NCI-H2107 treated with DMSO at 0.1 percent for 48 hours (cell line): ENCODE measurements around the gene MAP4K1.
"Not testable (repeated sequence)": the region's sequence is repeated elsewhere in the genome, so short reads cannot be mapped to it uniquely, and the experiment has no call there.

Experiments used
- DNase-seq: peaks from one replicate; lab custom pipeline; 2025; ENCODE audit not compliant: unreplicated experiment; lab: John Stamatoyannopoulos, UW

MAP4K1 gene

DNA sequence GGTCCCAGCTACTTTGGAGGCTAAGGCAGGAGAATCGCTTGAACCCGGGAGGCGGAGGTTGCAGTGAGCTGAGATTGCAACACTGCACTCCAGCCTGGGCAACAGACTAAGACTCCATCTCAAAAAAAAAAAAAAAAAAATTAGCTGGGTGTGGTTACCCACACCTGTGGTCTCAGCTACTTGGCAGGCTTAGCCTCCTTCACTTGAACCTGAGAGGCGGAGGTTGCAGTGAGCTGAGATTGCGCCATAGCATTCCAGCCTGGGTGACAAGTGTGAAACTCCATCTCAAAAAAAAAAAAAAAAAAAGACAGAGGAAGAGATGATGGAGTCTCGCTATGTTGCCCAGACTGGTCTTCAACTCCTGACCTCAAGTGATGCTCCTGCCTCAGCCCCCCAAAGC is 38.4 kb downstream of the MAP4K1 start:
- not testable (repeated sequence) for DNase-seq

DNA sequence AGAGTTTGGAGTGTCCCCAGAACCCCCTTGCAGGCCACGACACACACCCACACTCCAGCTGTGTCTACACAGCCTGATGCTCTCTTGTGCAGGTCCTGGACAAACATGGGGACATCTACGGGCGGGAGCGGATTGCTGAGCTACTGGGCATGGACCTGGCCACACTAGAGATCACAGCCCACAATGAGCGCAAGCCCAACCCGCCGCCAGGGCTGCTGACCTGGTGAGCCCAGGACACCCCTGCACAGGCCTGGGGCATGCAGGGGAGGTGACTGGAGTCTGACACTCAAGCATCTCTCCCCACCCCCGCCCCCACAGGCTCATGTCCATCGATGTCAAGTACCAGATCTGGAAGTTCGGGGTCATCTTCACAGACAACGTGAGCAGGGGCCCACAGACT is 39.9 kb downstream of the MAP4K1 start:
- no peak for DNase-seq

DNA sequence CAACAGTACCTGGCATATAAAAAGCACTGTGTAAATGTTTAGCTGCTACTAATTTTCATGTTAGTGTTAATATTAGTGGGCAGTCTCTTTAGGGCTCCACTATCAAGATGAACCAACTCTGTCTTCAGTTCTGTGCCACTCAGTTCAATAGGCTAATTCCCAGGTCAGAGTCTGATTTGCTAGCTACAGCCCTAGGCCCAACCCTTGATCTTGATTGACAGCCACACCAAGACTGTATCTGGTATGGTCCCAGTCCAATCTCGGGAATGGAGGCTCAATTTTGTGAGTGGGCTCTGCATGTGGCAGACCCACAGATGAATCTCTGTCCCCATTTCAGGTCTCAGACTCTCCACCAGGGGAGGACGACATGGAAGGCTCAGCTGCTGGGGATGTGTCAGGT is 46.1 kb downstream of the MAP4K1 start:
- DNase-seq, result no peak

DNA sequence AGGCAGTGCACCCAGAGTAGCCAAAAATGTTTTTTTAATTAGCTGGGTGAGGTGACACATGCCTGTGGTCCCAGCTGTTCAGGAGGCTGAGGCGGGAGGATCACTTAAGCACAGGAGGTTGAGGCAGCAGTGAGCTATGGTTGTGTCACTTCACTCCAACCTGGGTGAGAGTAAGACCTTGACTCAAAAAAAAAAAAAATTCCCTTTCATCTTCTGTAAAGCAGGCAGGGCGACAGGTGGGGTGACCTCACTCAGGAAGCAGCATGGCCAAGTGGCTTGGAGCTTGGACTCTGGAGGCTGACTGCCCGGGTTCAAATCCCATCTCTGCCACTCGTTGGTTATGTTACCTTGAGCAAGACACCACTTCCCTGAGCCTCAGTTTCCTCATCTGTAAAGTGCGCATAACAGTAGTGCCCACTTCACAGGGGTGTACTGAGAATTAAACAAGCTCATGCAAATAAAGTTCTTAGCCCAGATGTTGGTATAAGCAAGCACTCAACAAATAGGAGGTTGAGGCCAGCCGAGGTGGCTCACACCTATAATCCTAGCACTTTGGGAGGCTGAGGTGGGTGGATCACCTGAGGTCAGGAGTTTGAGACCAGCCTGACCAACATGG is 48.3 kb downstream of the MAP4K1 start:
- no peak for DNase-seq

DNA sequence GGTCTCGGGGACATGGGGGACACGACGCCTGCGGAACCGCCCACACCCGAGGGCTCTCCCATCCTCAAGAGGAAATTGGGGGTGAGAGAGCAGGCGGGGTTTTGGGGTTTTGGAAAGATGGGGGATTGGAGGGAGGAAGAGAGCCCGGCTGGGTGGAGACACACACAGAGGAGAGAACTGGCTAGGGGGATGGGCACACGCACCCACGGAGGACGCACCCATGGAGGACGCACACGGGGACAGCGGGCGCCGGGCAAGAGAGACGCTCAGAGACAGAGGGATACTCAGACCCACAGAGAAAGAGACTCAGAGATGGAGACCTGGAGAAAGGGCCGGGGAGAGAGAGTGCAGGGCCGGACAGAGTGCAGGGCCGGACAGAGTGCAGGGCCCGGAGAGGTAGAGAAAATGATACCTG is 52.1 kb downstream of the MAP4K1 start:
- DNase-seq, result no peak

DNA sequence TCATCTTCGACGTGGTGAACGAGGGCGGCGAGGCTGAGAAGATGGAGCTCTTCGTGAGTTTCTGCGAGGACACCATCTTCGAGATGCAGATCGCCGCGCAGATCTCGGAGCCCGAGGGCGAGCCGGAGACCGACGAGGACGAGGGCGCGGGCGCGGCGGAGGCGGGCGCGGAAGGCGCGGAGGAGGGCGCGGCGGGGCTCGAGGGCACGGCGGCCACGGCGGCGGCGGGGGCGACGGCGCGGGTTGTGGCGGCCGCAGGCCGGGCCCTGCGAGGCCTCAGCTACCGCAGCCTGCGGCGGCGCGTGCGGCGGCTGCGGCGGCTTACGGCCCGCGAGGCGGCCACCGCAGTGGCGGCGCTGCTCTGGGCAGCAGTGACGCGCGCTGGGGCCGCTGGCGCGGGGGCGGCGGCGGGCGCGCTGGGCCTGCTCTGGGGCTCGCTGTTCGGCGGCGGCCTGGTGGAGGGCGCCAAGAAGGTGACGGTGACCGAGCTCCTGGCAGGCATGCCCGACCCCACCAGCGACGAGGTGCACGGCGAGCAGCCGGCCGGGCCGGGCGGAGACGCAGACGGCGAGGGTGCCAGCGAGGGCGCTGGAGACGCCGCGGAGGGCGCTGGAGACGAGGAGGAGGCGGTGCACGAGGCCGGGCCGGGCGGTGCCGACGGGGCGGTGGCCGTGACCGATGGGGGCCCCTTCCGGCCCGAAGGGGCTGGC is 52.6 kb downstream of the MAP4K1 start:
- DNase-seq, result no peak

DNA sequence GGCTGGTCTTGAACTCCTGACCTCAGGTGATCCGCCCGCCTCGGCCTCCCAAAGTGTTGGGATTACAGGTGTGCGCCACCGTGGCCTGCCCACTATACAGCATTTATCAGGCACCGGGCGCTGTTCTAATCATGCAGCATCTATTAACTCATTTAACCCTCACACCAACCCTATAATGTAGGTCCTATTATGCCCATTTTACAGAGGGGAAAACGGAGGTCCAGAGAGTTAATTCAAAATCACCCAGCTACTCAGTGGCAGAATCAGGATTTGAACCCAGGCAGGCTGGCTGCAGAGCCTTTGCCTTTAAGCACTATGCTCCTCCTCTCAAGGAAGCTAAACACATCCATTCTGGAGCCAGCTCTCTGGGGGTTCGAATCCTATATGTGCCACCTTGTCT is 54.3 kb downstream of the MAP4K1 start:
- no peak for DNase-seq

DNA sequence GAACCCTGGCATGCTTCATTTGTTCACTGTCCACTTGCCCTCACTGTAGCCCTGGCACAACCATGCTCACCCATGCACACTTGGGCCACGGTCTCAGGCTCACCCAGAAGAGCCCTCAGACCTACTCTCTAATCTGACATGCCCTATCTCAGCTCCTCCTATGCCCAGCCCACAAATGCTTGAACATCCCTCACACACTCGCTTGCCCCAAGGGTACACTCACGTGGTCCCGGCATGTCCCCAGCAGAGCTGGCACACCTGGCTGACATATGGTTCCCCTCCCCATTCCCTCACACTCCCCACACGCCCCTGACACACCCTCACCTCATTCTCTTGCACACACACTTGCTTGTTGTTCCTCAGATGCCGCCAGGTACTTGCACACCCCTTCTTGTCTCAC is 55.7 kb downstream of the MAP4K1 start:
- no peak for DNase-seq

DNA sequence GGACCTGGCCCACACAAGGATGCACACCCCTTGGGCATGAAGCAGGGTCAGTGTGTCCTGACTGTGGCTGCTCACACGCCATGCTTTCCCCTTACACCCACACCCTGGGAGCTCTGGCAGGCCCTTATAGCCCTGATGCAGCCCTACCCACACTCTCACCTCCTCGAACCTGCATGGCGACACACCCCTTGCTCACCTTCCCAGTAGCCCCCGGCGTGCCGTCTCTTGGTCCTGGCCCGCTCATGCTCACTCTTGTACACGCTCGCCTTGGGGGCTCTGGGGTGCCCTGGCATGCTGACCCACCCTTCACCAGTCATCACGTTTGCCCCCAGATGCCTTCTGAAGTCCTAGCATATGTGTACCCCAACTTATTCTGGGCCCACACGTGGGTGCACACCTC is 56.1 kb downstream of the MAP4K1 start:
- no peak for DNase-seq

DNA sequence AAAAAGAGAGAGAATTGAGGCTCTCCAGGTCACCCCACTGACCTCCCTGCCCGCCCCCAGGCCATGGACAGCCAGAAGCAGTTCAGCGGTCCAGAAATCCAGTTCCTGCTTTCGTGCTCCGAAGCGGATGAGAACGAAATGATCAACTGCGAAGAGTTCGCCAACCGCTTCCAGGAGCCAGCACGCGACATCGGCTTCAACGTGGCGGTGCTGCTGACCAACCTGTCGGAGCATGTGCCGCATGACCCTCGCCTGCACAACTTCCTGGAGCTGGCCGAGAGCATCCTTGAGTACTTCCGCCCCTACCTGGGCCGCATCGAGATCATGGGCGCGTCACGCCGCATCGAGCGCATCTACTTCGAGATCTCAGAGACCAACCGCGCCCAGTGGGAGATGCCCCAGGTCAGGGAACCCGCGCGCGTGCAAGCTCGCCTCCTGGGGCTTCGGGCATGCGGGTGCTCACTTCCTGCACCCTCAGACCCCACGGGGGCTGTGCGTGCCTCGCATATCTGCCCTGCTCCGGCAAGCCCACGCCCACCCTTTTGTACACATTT is 56.6 kb downstream of the MAP4K1 start:
- DNase-seq, result no peak

DNA sequence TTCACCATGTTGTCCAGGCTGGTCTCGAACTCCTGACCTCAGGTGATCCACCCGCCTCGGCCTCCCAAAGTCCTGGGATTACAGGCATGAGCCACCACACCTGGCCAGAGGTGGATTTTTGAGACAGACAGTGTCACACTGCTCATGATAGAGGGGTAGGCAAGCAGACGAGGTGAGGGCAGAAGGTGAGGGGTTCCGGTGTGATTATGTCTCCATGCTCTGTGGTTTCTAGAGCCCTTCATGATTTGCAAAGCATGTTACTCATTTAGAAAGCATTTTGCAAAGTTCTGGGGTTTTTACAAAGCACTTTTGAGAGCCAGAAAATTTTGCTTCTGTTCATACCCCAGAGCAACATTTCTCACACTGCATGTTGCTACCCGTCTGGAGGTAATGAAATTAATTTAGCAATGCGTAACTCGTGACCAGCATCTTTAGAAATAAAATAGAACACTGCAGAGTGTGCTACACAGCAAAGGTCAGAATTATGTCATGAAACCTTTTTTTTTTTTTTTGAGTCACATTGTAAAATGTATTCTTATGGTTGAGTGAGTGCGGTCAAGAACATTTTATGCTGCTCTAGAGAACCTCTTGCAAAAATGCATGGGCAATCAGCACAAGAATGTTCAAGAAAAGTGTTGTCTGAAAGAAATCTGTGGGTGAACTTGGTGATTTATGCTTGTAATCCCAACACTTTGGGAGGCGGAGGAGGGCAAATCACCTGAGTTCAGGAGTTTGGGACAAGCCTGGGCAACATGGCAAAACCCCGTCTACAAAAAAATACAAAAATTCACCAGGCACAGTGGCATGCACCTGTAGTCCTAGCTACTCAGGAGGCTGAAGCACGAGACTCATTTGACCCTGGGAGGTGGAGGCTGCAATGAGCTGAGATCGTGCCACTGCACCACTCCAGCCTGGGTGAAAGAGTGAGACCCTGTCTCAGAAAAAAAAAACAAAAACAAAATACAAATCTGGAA is 58.0 kb downstream of the MAP4K1 start:
- no peak for DNase-seq

DNA sequence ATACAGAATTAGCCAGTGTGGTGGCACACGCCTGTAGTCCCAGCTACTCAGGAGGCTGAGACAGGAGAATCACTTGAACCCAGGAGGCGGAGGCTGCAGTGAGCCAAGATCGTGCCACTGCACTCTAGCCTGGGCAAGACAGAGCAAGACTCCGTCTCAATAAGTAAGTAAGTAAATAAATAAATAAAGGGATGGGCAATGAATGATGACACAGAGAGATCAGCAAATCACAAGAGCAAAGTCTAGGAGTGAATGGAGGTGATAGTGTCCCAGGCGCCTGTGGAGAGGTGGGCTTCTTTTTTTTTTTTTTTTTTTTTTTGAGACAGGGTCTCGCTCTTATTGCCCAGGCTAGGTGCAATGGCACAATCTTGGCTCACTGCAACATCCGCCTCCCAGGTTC is 58.8 kb downstream of the MAP4K1 start:
- not testable (repeated sequence) for DNase-seq

DNA sequence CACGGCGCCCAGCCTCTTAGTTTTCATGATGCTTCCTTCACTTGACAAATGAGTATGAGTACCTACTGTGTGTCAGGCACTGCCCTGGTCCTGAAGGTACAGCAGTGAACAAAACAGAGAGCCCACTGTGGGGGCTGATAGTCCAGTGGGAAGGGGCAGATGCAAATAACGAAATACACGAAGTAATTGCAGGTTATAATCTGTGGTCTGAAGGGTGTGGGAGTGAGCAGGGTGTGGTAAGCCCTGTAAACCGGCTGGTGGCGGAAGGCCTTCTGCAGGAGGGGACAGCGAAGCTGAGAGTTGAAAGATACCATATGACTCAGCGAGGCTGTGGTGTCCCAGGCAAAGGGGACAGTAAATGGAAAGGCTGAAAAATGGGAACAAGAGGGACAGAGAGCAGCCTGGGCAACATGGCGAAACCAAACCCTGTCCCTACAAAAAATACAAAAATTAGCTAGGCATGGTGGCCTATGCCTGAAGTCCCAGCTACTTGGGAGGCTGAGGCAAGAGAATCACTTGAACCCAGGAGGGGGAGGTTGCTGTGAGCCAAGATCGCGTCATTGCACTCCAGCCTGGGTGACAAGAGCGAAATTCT is 60.5 kb downstream of the MAP4K1 start:
- no peak for DNase-seq

DNA sequence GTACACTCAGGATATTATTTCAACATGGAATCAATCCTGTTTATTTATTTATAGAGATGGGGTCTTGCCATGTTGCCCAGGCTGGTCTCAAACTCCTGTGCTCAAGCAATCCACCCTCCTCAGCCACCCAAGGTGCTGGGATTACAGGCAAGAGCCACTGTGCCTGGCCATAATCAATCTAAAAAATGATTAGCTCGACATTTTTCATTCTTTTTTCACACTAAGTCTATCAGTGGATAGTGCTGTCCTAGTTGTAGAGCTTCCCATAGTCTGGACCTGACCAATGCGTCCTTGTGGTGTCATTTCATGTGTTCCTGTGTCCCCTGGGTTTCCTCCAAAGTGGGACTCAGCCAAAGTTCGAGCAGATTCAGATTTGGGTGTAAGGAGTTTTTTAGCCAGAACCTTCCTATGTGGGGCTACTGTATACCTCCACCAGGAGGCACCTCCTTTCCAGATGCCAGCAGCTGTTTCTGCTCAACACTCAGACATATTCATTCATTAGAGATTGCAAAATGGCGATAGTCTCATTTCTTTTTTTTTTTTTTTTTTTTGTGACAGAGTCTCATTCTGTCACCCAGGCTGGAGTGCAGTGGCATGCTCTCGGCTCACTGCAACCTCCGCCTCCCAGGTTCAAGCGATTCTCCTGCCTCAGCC is 61.1 kb downstream of the MAP4K1 start:
- DNase-seq, result no peak

DNA sequence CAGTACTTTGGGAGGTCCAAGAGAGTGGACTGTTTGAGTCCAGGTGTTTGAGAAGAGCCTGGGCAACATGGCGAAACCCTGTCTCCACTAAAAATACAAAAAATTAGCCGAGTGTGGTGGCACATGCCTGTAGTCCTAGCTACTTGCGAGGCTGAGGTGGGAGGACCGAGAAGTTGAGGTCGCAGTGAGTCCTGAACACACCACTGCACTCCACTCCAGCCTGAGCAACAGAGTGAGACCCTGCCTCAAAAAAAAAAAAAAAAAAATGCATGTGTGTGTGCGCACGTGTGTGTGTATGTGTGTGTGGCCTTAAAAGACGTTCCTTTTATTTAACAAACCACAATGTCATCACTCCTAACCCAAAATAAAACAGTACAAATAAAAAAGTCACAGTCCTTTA is 62.6 kb downstream of the MAP4K1 start:
- no peak for DNase-seq

DNA sequence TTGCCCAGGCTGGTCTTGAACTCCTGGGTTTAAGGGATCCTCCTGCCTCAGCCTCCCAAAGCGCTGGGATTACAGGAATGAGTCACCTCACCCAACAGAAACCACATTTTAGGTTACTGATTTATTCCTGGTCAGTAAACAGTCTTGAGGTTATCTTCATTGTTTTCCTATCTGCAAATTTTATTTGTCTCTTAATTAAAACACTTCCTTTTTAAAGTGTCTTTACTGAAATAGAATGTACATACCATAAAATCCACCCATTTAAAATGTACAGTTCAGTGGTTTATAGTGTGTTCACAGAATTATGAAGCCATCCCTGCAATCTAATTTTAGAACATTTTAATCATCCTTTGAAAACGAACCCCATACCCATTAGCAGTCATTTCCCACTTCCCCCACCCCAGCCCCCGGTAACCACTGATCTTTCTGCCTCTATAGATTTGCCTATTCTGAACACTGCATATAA is 63.0 kb downstream of the MAP4K1 start:
- DNase-seq, result no peak

DNA sequence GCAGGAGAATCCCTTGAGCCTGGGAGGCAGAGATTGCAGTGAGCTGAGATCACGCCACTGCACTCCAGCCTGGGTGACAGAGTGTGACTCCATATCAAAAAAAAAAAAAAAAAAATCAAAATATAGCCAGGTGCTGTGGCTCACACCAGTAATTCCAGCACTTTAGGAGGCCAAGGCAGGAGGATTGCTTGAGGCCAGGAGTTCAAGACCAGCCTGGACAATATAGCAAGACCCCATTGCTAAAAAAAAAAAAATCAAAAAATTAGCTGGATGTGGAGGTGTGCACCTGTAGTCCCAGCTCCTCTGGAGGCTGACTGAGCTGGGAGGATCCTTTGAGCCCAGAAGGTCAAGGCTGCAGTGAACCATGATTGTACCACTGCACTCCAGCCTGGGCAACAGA is 64.5 kb downstream of the MAP4K1 start:
- DNase-seq, result not testable (repeated sequence)

DNA sequence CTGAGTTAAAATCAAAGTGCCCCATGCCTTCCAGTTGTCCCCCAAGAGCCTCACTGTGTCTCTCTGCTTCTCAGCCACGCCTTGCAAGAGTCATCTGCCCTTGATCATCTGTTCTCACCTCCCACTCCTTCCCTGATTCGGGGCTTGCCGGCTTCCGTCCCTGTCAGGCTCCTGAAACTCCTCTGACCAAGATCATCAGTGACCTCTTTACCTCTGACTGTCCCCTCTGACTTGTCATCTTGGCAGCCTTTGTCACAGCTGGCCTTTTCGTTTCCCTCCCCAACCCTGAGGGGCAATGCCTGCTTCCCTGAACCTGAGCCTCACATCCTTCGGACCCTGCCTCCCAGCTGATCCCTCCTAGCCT is 66.3 kb downstream of the MAP4K1 start:
- DNase-seq, result no peak

DNA sequence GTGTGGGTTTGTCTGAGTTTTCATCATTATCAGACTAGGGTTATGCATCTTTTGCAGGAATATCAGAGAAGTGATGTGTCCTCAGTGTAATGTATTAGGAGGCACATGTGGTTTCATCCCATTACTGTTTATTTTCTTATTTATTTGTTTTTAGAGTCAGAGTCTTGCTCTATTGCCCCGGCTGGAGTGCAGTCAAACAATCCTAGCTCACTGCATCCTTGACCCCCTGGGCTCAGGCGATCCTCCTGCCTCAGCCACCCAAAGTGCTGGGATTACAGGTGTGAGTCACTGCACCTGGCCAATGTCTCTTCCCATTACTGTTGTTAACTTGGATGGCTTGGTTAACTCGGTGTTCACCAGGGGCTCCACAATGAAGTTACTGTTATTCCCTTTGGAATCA is 67.4 kb downstream of the MAP4K1 start:
- no peak for DNase-seq

DNA sequence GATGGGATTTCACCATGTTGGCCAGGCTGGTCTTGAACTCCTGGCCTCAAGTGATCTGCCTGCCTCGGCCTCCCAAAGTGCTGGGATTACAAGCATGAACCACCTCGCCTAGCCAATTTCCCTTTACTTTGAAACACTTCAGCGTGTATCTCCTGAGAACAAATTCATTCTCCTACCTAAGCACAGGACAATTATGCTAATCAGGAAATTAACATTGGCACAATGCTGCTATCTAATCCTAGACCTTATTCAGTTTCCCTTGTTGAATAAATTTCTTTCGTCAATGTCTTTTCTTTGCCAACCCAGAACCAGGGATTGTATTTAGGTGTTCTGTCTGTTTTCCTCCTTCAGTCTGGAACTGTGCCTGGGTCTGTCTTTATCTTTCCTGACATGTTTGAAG is 67.8 kb downstream of the MAP4K1 start:
- no peak for DNase-seq

DNA sequence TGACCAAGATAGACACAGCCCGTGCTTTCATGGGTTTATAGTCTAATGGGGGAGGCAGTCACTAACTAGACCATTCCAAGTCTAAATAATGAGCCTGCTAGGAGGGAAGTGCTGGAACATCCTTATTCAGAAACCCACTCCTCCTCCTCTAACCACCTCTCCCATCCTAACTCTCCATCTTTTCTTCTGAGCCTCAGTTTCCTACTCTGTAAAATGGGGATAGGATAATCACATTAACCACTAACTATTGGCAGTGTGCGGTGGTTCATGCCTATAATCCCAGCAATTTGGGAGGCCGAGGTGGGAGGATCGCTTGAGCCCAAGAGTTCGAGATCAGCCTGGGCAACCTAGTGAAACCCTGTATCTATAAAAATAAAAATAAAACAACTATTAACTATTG is 68.7 kb downstream of the MAP4K1 start:
- DNase-seq, result no peak
